ENCODE measurements around the gene FLRT3.

The FLRT3 gene

DNA sequence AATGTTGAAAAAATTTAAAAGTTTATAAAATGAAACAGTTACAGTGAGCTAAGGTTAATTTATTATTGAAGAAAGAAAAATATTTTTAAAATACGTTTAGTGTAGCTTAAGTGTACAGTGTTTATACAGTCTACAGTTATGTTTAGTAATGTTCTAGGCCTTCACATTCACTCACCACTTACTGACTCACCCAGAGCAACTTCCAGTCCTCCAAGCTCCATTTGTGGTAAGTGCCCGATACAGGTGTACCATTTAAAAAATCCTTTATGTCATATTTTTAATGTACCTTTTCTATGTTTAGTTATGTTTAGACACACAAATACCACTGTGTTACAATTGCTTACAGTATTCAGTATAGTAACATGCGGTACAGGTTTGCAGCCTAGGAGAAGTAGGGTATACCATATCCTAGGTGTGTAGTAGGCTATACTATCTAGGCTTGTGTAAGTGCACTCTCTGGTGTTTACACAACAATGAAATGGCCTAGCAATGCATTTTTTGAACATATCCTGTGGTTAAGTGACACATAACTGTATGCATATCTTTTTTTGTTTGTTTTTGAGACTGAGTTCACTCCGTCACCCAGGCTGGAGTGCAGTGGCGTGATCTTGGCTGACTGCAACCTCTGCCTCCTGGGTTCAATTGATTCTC, 26.3 kb downstream of the FLRT3 start:
- H3K4me3 ChIP-seq (replicated peaks; ENCODE audit: insufficient read depth, low read length), result no peak overlapping the region
- TF ChIP-seq SPI1 (IDR thresholded peaks at IDR 0.05; ENCODE audit: borderline replicate concordance, low read depth) (no peak), CTCF (IDR thresholded peaks at IDR 0.05; ENCODE audit: insufficient read depth, low read length) (no peak), GABPA (IDR thresholded peaks at IDR 0.05; ENCODE audit: low read depth) (no peak), POLR2AphosphoS5 (IDR thresholded peaks at IDR 0.05; ENCODE audit: low read depth) (no peak)
- TF ChIP-seq, protein P1, sequence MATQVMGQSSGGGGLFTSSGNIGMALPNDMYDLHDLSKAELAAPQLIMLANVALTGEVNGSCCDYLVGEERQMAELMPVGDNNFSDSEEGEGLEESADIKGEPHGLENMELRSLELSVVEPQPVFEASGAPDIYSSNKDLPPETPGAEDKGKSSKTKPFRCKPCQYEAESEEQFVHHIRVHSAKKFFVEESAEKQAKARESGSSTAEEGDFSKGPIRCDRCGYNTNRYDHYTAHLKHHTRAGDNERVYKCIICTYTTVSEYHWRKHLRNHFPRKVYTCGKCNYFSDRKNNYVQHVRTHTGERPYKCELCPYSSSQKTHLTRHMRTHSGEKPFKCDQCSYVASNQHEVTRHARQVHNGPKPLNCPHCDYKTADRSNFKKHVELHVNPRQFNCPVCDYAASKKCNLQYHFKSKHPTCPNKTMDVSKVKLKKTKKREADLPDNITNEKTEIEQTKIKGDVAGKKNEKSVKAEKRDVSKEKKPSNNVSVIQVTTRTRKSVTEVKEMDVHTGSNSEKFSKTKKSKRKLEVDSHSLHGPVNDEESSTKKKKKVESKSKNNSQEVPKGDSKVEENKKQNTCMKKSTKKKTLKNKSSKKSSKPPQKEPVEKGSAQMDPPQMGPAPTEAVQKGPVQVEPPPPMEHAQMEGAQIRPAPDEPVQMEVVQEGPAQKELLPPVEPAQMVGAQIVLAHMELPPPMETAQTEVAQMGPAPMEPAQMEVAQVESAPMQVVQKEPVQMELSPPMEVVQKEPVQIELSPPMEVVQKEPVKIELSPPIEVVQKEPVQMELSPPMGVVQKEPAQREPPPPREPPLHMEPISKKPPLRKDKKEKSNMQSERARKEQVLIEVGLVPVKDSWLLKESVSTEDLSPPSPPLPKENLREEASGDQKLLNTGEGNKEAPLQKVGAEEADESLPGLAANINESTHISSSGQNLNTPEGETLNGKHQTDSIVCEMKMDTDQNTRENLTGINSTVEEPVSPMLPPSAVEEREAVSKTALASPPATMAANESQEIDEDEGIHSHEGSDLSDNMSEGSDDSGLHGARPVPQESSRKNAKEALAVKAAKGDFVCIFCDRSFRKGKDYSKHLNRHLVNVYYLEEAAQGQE (IDR thresholded peaks at IDR 0.05; ENCODE audit: insufficient replicate concordance, low read depth), result no peak
- no peak for DNase-seq (ENCODE audit: low read depth in 1 of 2, low spot score in 1 of 2)
- H3K27me3 ChIP-seq (ENCODE audit: insufficient read depth, poor library complexity, severe bottlenecking), result peaks cover 2% of the 10 kb centered on the region
- no peak overlapping the region for H3K27ac ChIP-seq (replicated peaks)

- H3K4me3 ChIP-seq (replicated peaks; ENCODE audit: insufficient read depth, low read length), result no peak overlapping the region
- H3K27me3 ChIP-seq (ENCODE audit: insufficient read depth, poor library complexity, severe bottlenecking), result peaks cover 2% of the 10 kb centered on the region
- H3K27ac ChIP-seq (replicated peaks), result no peak overlapping the region
- DNase-seq (ENCODE audit: low read depth in 1 of 2, low spot score in 1 of 2), result no peak
- TF ChIP-seq SPI1 (IDR thresholded peaks at IDR 0.05; ENCODE audit: borderline replicate concordance, low read depth) (no peak), CTCF (IDR thresholded peaks at IDR 0.05; ENCODE audit: insufficient read depth, low read length) (no peak), GABPA (IDR thresholded peaks at IDR 0.05; ENCODE audit: low read depth) (no peak), POLR2AphosphoS5 (IDR thresholded peaks at IDR 0.05; ENCODE audit: low read depth) (no peak)
- TF ChIP-seq, protein P1 (IDR thresholded peaks at IDR 0.05; ENCODE audit: insufficient replicate concordance, low read depth), result no peak
Measured at GRCh38 chr20:14307956-14308355, 29.5 kb downstream of the FLRT3 start.

- Histone ChIP-seq H3K27ac (replicated peaks) (no peak overlapping the region), H3K4me3 (replicated peaks; ENCODE audit: insufficient read depth, low read length) (no peak overlapping the region), H3K27me3 (ENCODE audit: insufficient read depth, poor library complexity, severe bottlenecking) (peaks cover 2% of the 10 kb centered on the region)
- TF ChIP-seq POLR2AphosphoS5 (IDR thresholded peaks at IDR 0.05; ENCODE audit: low read depth) (no peak), CTCF (IDR thresholded peaks at IDR 0.05; ENCODE audit: insufficient read depth, low read length) (no peak), SPI1 (IDR thresholded peaks at IDR 0.05; ENCODE audit: borderline replicate concordance, low read depth) (no peak), GABPA (IDR thresholded peaks at IDR 0.05; ENCODE audit: low read depth) (no peak)
- TF ChIP-seq, protein P1 (IDR thresholded peaks at IDR 0.05; ENCODE audit: insufficient replicate concordance, low read depth), result no peak
- DNase-seq (ENCODE audit: low read depth in 1 of 2, low spot score in 1 of 2), result no peak
Measured at GRCh38 chr20:14304472-14304871, 32.9 kb downstream of the FLRT3 start.

Data from HL-60 (cell line).